Stimulated activated CD4-positive, alpha-beta T cell treated with anti-CD3 and anti-CD28 coated beads, Interleukin-1b, Interleukin-23, amount 100 ng/mL, for 1 hour (primary cell): Measurements from ENCODE around the gene QRICH2.
"Not testable (repeated sequence)": the region's sequence is repeated elsewhere in the genome, so short reads cannot be mapped to it uniquely, and the experiment has no call there.

Experiments used
- DNase-seq, 2 donors: peaks; one replicate each; pipeline ENCODE4 v3.0.0-alpha.2; 2020; ENCODE audit warnings: low read depth in 2 of 2

QRICH2 gene

GRCh38 chr17:76248013-76248782, 59.9 kb downstream of the QRICH2 start:
- no peak for DNase-seq

GRCh38 chr17:76247304-76247703, 60.8 kb downstream of the QRICH2 start:
- DNase-seq = no peak

GRCh38 chr17:76246080-76247066, 61.7 kb downstream of the QRICH2 start:
- no peak for DNase-seq

GRCh38 chr17:76244721-76245120, 63.4 kb downstream of the QRICH2 start:
- not testable (repeated sequence) for DNase-seq

- DNase-seq = no peak
Measured at GRCh38 chr17:76243826-76244679, 64.0 kb downstream of the QRICH2 start.

GRCh38 chr17:76241691-76242255, 66.3 kb downstream of the QRICH2 start:
- DNase-seq = no peak

GRCh38 chr17:76241204-76241538, 66.9 kb downstream of the QRICH2 start:
- DNase-seq = no peak

- DNase-seq = peak; percentile 29 to 39
Measured at GRCh38 chr17:76240461-76241203, 67.4 kb downstream of the QRICH2 start, which contains the start of gene RNF157. RNF157 (minus strand) TSS chr17:76240493; CDS start chr17:76240240, 253 bp downstream.

GRCh38 chr17:76239538-76240274, 68.4 kb downstream of the QRICH2 start:
- no peak for DNase-seq

GRCh38 chr17:76238847-76239537, 69.1 kb downstream of the QRICH2 start:
- no peak for DNase-seq

GRCh38 chr17:76237859-76238313, 70.2 kb downstream of the QRICH2 start:
- DNase-seq = no peak

- no peak for DNase-seq
Measured at GRCh38 chr17:76236603-76237002, 71.5 kb downstream of the QRICH2 start.

GRCh38 chr17:76235883-76236282, 72.2 kb downstream of the QRICH2 start:
- no peak for DNase-seq

GRCh38 chr17:76234354-76234679, 73.8 kb downstream of the QRICH2 start:
- DNase-seq = no peak

GRCh38 chr17:76233588-76234353, 74.3 kb downstream of the QRICH2 start:
- no peak for DNase-seq

- no peak for DNase-seq
Measured at GRCh38 chr17:76232342-76232741, 75.7 kb downstream of the QRICH2 start.

- not testable (repeated sequence) for DNase-seq
Measured at GRCh38 chr17:76226749-76227148, 81.3 kb downstream of the QRICH2 start.

- not testable (repeated sequence) for DNase-seq
Measured at GRCh38 chr17:76225373-76226086, 82.5 kb downstream of the QRICH2 start.
